Keratinocyte (primary cell): ENCODE measurements around the gene PLCL1. TPM values are rescaled to one million over a fixed set of nuclear protein-coding genes. Genes with fewer than 3 reads are reported as not detected.
"Not testable (repeated sequence)": the region's sequence is repeated elsewhere in the genome, so short reads cannot be mapped to it uniquely, and the experiment has no call there.

ENCODE experiments used
- DNase-seq: peaks from one replicate; pipeline ENCODE4 v3.0.0-alpha.2; 2011; ENCODE audit warnings: low read depth, missing footprints, low spot score
- FAIRE-seq: peaks from 2 replicates; lab custom pipeline; 2011; peaks lifted over from hg19 to GRCh38; lab: Jason Lieb, UNC
- H2AFZ ChIP-seq: 2 replicates; pipeline ENCODE4 v1.6.0; 2012; ENCODE audit warnings: low read length, control low read depth, inconsistent platforms; ENCODE audit not compliant: control insufficient read depth
- H3K27ac ChIP-seq: 2 replicates; pipeline ENCODE4 v1.5.1; 2011; ENCODE audit warnings: low read length; ENCODE audit not compliant: control insufficient read depth, insufficient read depth
- H3K27me3 ChIP-seq: 3 replicates; pipeline ENCODE4 v1.6.0; 2011; ENCODE audit warnings: low read length; ENCODE audit not compliant: control insufficient read depth, insufficient read depth; ENCODE audit errors: extremely low read depth
- H3K36me3 ChIP-seq, 2 experiments: 2 replicates in 1 of 2; 3 replicates in 1 of 2; pipeline ENCODE4 v1.5.1; 2011; ENCODE audit warnings: low read length in 2 of 2, mild to moderate bottlenecking in 1 of 2; ENCODE audit not compliant: control insufficient read depth in 2 of 2, insufficient read depth in 2 of 2; ENCODE audit errors: extremely low read depth in 1 of 2
- H3K4me1 ChIP-seq: 3 replicates; pipeline ENCODE4 v1.5.1; 2011; ENCODE audit warnings: low read length; ENCODE audit not compliant: control insufficient read depth, insufficient read depth; ENCODE audit errors: extremely low read depth
- H3K4me2 ChIP-seq: 3 replicates; pipeline ENCODE4 v1.6.0; 2011; ENCODE audit warnings: low read depth, low read length; ENCODE audit not compliant: control insufficient read depth, insufficient read depth; ENCODE audit errors: extremely low read depth
- H3K4me3 ChIP-seq, 3 experiments: fragments of 200-600 bp in 1 of 3; sonication (generic) in 1 of 3; 2 replicates in 2 of 3; 3 replicates in 1 of 3; pipeline ENCODE4 v1.5.1; 2011 to 2016; ENCODE audit warnings: low read length in 3 of 3, mild to moderate bottlenecking in 3 of 3, control low read depth in 2 of 3, inconsistent platforms in 1 of 3, low read depth in 1 of 3, mixed read lengths in 1 of 3, mixed run types in 1 of 3, moderate library complexity in 1 of 3; ENCODE audit not compliant: control insufficient read depth in 2 of 3, insufficient read depth in 2 of 3; ENCODE audit errors: extremely low read depth in 1 of 3
- H3K79me2 ChIP-seq: 2 replicates; pipeline ENCODE4 v1.6.0; 2012; ENCODE audit warnings: low read length; ENCODE audit not compliant: control insufficient read depth, insufficient read depth
- H3K9ac ChIP-seq: 3 replicates; pipeline ENCODE4 v1.6.0; 2011; ENCODE audit warnings: low read length; ENCODE audit not compliant: control insufficient read depth, insufficient read depth; ENCODE audit errors: extremely low read depth
- H3K9me1 ChIP-seq: 3 replicates; pipeline ENCODE4 v1.6.0; 2011; ENCODE audit warnings: low read length; ENCODE audit not compliant: control insufficient read depth, insufficient read depth; ENCODE audit errors: extremely low read depth
- H3K9me3 ChIP-seq: 2 replicates; pipeline ENCODE4 v1.5.1; 2012; ENCODE audit warnings: low read depth, low read length; ENCODE audit not compliant: control insufficient read depth
- H4K20me1 ChIP-seq: 3 replicates; pipeline ENCODE4 v1.6.0; 2011; ENCODE audit warnings: low read length; ENCODE audit not compliant: control insufficient read depth, insufficient read depth; ENCODE audit errors: extremely low read depth
- EZH2 ChIP-seq: IDR thresholded peaks from one replicate; pipeline ENCODE4 v1.6.1; 2012; ENCODE audit warnings: inconsistent platforms, mild to moderate bottlenecking, low read length, moderate library complexity
- dilution Hi-C: fragments of 300-500 bp; cut with MboI; formaldehyde crosslinking; loops from one replicate; pipeline ENCODE4 v1.7.0; 2020; ENCODE audit warnings: low sequenced_read_pairs; ENCODE audit not compliant: extremely low pct_ligation_motif_present
- polyA plus RNA-seq, 5 experiments: library from polyadenylated mRNA; depleted of rRNA in 3 of 5; stranded (reverse) in 3 of 5; stranded (forward) in 1 of 5; unstranded in 1 of 5; fragments of >200 nt; gene quantifications; 1 replicate in 1 of 5; 2 replicates in 3 of 5; 3 replicates in 1 of 5; pipeline versions ENCODE4 v1.2.1 to v1.2.3, GENCODE V29; 2011 to 2012; ENCODE audit warnings: missing spikeins in 2 of 5, low read depth in 1 of 5, low replicate concordance in 1 of 5
- TF ChIP-seq, protein P1 (sequence below), 3 experiments: IDR thresholded peaks in 1 of 3; conservative IDR thresholded peaks in 1 of 3; optimal IDR thresholded peaks in 1 of 3; 2 replicates in 2 of 3; 3 replicates in 1 of 3; pipeline versions ENCODE3 to v1.5.1; 2011; ENCODE audit warnings: low read length in 3 of 3, mild to moderate bottlenecking in 3 of 3, moderate library complexity in 2 of 3, control low read depth in 1 of 3, inconsistent platforms in 1 of 3; ENCODE audit not compliant: insufficient read depth in 2 of 3; ENCODE audit errors: extremely low read depth in 1 of 3

Gene PLCL1
- polyA plus RNA-seq, 1 donor (not counting 4 experiments of a cell fraction or from before 2014, with no cell fraction given), result 0.01 TPM

- Histone ChIP-seq H3K27me3 (no peaks in the 10 kb centered on the region), H3K9me3 (no peaks in the 10 kb centered on the region), H3K4me2 (no peak overlapping the region), H3K4me1 (no peaks in the 10 kb centered on the region), H3K9ac (no peak overlapping the region), H3K27ac (no peak overlapping the region), H3K9me1 (no peaks in the 10 kb centered on the region), H4K20me1 (no peaks in the 10 kb centered on the region), H3K36me3 (no peaks in the 10 kb centered on the region), H3K79me2 (no peaks in the 10 kb centered on the region), H3K4me3 (no peak overlapping the region), H2AFZ (no peak overlapping the region)
- DNase-seq, result no peak
- dilution Hi-C loops, result no loop called here
- FAIRE-seq, result no peak
- no peak for TF ChIP-seq EZH2
- TF ChIP-seq, protein P1, sequence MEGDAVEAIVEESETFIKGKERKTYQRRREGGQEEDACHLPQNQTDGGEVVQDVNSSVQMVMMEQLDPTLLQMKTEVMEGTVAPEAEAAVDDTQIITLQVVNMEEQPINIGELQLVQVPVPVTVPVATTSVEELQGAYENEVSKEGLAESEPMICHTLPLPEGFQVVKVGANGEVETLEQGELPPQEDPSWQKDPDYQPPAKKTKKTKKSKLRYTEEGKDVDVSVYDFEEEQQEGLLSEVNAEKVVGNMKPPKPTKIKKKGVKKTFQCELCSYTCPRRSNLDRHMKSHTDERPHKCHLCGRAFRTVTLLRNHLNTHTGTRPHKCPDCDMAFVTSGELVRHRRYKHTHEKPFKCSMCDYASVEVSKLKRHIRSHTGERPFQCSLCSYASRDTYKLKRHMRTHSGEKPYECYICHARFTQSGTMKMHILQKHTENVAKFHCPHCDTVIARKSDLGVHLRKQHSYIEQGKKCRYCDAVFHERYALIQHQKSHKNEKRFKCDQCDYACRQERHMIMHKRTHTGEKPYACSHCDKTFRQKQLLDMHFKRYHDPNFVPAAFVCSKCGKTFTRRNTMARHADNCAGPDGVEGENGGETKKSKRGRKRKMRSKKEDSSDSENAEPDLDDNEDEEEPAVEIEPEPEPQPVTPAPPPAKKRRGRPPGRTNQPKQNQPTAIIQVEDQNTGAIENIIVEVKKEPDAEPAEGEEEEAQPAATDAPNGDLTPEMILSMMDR (optimal IDR thresholded peaks at IDR 0.05 in 1 of 3, IDR thresholded peaks at IDR 0.05 in 1 of 3, conservative IDR thresholded peaks at IDR 0.05 in 1 of 3; ENCODE audit: extremely low read depth in 1 of 3, insufficient read depth in 2 of 3, low read length in 3 of 3), result no peak
These were observed 384.6 kb downstream of the PLCL1 start for GRCh38 chr2:198188982-198189381.

DNA sequence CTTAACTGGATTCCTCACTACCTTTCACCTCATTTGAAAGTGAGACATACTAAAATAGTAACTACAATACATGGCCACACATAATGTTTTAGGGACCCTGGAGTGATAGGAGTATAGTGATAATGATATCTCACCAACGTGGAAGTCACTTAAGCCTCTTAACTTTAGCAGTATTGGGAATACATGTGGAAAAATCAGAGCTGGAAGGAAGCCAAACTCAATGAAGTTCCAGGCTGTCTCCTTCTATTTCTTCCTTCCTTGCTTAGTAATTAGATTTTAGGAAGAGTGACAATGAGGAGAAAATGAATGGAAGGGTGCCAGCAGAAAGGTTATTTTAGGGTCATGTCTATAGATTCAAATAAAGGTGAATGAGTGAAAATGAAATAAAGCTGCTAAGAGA lies 387.3 kb downstream of the PLCL1 start:
- Histone ChIP-seq H3K27ac (no peak overlapping the region), H3K79me2 (no peaks in the 10 kb centered on the region), H3K36me3 (no peaks in the 10 kb centered on the region), H2AFZ (no peak overlapping the region), H3K27me3 (no peaks in the 10 kb centered on the region), H3K9me3 (no peaks in the 10 kb centered on the region), H3K4me2 (no peak overlapping the region), H3K9me1 (no peaks in the 10 kb centered on the region), H3K4me1 (no peaks in the 10 kb centered on the region), H3K4me3 (no peak overlapping the region), H4K20me1 (no peaks in the 10 kb centered on the region), H3K9ac (no peak overlapping the region)
- TF ChIP-seq, protein P1 (optimal IDR thresholded peaks at IDR 0.05 in 1 of 3, IDR thresholded peaks at IDR 0.05 in 1 of 3, conservative IDR thresholded peaks at IDR 0.05 in 1 of 3; ENCODE audit: extremely low read depth in 1 of 3, insufficient read depth in 2 of 3, low read length in 3 of 3), result no peak
- no peak for TF ChIP-seq EZH2
- FAIRE-seq (no peak), DNase-seq (no peak)
- dilution Hi-C loops, result no loop called here

DNA sequence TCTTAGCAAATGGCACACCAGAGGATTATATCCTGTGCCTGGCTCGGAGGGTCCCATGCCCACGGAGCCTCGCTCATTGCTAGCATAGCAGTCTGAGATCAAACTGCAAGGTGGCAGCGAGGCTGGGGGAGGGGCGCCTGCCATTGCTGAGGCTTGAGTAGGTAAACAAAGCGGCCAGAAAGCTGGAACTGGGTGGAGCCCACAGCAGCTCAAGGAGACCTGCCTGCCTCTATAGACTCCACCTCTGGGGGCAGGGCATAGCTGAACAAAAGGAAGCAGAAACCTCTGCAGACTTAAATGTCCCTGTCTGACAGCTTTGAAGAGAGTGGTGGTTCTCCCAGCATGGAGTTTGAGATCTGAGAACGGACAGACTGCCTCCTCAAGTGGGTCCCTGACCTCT lies 392.2 kb downstream of the PLCL1 start:
- H3K36me3 ChIP-seq, H4K20me1 ChIP-seq, H2AFZ ChIP-seq, H3K9me1 ChIP-seq, H3K4me1 ChIP-seq, FAIRE-seq, H3K4me2 ChIP-seq, H3K4me3 ChIP-seq, H3K27me3 ChIP-seq, H3K9me3 ChIP-seq, H3K27ac ChIP-seq, H3K79me2 ChIP-seq, dilution Hi-C loops, H3K9ac ChIP-seq, DNase-seq: not testable (repeated sequence)
